A549 treated with ZK216348 at 1 μM for 4 hours (cell line): ENCODE data around the gene CFAP99. TPM values are rescaled to one million over a fixed set of nuclear protein-coding genes. Genes with fewer than 3 reads are reported as not detected.

Source experiments
- total RNA-seq: library from RNA; stranded (reverse); fragments of 200-300 nt; extraction: Qiagen RNA extraction; gene quantifications from 5 replicates; pipeline ENCODE4 v1.2.3, GENCODE V29; 2022; ENCODE audit warnings: low read depth

Gene CFAP99
- total RNA-seq, result 0.19 to 0.51 TPM in 2 of 5 replicates, not detected in the others

DNA sequence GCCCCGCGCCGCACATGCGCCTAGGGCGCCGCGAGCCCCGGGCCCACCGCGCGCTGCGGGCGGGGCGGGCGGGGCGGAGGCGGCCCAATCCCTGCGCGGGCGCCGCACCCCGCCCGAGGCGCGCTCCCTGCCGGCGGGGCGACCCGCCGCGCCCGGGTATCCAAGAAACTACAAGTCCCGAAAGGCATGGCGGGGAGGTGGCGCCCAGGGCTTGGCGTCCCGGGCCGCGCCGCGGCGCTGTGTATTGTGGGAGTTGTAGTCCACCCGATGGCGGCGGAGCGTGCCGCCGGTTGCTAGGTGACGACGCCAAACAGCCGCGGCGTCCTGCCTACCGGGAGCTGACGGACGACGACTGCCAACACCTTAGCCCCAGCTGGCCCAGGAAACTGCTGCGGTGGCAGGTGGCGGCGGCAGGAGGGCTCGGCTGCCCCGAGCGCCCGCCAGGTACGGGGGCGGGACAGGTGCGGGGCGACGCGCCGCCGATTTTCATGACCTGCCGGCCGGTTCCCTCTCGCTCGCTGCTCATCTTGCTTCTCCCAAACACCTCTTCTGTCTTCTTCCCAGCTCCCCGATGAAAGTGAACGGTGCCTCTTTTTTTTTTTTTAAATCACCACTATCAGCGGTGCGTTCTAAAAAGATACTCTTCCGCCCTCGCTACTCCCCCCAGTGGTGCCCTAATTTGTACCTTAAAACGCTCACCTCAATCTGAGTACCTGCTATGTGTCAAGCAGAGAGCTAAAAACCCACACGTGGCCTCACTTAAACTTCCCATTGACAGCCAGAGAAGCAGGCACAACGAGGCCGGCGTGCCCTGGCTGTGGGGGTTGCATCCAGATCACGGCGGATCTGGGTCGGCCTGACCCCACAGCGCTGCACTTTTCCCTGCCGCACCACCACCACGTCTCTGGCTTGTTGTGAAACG, at the start of gene CFAP99:
Gene CFAP99, plus strand, starts transcription at position 306 of the 922 bp plus-strand sequence.

DNA sequence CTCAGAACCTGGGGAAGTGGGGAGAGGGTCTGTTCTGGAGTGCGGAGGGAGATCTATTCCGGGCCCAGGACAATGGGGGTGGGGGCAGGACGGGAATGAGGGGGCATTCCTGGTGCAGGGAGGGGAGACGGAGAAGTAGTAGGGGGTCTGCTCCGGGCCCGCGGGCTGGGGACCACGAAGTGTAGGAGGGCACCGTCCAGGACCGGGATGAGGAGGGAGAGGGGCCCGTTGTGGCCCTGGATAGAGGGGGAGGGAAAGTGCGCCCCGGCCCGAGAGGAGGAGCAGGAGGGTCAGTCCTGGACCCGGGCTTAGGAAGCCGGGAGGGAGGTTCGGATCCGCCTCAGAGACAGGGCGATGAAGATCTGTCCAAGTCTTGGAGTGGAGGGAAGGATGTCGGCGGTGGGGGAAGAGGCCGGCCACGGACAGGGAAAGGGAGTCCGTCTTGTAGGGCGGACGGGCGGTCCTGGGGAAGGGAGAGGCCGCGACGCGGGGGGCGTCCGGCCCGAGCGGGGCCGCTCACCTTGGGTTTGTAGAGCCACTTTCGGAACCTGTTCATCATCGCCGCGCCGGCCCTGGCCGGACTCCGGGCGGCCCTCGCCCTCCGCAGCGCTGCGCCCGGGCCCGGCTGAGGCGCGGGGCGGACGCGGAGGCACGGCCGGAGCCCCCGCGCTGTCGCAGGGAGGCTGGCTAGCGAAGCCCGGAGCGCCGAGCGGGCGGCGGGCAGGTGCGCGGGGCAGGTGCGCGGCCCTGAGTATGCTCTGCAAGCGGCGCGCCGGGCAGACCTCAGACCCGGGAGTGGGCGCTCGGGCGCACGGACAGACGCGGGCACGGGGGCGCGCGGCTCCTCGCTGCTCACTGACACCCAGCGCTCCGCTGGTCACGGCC, 748 bp upstream of the CFAP99 start, which contains the start of gene ZFYVE28:
Gene ZFYVE28, minus strand, starts transcription at position 881 of the 885 bp plus-strand sequence. Its CDS starts 322 bp downstream, at position 559.

DNA sequence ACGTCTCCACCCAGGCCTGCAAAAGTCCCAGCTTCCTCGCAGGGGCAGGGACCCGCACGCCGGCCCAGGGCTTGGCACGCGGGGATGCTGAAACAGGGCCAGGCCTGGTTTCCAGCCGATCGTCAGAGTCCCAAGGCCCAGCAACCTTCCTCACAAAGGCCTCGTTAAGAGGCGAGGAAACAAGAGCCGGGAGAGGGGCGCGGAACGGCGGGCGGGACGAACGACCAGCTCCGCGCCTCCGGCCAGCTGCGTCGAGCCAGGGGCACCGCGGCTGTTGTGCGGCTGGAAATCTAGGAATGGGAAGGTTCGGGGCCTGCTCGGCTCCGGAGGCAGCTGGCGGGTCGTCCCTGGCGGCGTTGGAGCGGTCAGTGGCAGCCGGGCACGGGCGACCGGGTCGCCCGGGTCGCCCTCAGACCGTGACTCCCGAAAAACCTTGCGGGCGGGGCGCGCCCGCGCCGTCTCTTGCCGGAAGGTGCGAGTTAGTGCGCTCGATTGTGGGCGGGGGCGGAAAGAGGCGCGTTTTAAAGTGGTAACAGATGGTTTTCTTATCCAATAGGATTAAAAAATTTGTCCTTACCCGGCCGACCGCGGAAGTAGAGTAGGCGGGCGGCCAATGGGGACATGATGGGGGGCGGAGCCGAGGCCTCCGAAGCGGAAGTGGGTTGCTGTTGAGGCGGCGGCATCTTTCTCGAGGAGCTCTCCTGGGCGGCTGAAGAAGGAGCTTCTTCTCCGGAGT, 49.9 kb downstream of the CFAP99 start, which contains the start of gene RNF4:
Gene RNF4, plus strand, starts transcription at position 651 of the 736 bp plus-strand sequence. CDS start 21,388 bp downstream, outside the sequence.

Other genes starting within 250 kb of the CFAP99 start
- 4.6 to 8.5 TPM (median 7.8 TPM) in 5 replicates for gene HAUS3, start 176.8 kb upstream of the CFAP99 start, total RNA-seq
- 0.46 to 1.2 TPM (median 0.88 TPM) in 5 replicates for gene POLN, start 176.8 kb upstream of the CFAP99 start, total RNA-seq
- 10.5 to 22.9 TPM (median 19.3 TPM) in 5 replicates for gene MXD4, start 156.8 kb upstream of the CFAP99 start, total RNA-seq
- gene ZFYVE28, start 310 bp upstream of the CFAP99 start, total RNA-seq, result 1.4 to 3.1 TPM (median 2.7 TPM) in 5 replicates
- gene RNF4, start 50.2 kb downstream of the CFAP99 start, total RNA-seq, result 57.9 to 93.1 TPM (median 61.4 TPM) in 5 replicates
- 6.6 to 10.2 TPM (median 9.6 TPM) in 5 replicates for gene FAM193A, start 117.7 kb downstream of the CFAP99 start, total RNA-seq